HepG2 (cell line): ENCODE results near the gene LLGL1. TPM values are rescaled to one million over a fixed set of nuclear protein-coding genes. Genes with fewer than 3 reads are reported as not detected.

Experiments used
- ATAC-seq: fragments of 200-7000 bp; cut with Tn5 transposase; 3 replicates; pipeline ENCODE4 v1.9.1; 2020; ENCODE audit warnings: mild to moderate bottlenecking, moderate library complexity
- BruUV-seq: library from RNA; stranded (reverse); fragments of 400-500 nt; replicated peaks from 2 replicates; lab custom pipeline; 2021; lab: Mats Ljungman, UMichigan
- CTCF ChIA-PET: fragments of 300-600 bp; formaldehyde crosslinking; extraction: SDS; loops from one replicate; lab custom pipeline; 2021; ENCODE audit warnings: low total read pairs, inconsistent platforms, low intra/inter-chr PET ratio; lab: Yijun Ruan, JAX
- POLR2A ChIA-PET: fragments of 350-600 bp; sonication (Branson Sonifier 250); formaldehyde crosslinking; loops from one replicate; lab custom pipeline; 2020; ENCODE audit warnings: antibody characterized with exemption, inconsistent platforms; lab: Yijun Ruan, JAX
- DNase-seq: peaks from one replicate; pipeline ENCODE4 v3.0.0-alpha.2; 2015; ENCODE audit warnings: low spot score
- FAIRE-seq: peaks from 3 replicates; lab custom pipeline; 2011; peaks lifted over from hg19 to GRCh38; lab: Jason Lieb, UNC
- H2AFZ ChIP-seq: one replicate; pipeline ENCODE4 v1.6.1; 2011; ENCODE audit warnings: low read length, inconsistent platforms
- H3K27ac ChIP-seq: fragments of 300-600 bp; 3 replicates; pipeline ENCODE4 v1.8.0; 2011; ENCODE audit warnings: mixed run types, mild to moderate bottlenecking, mixed read lengths, low read length, inconsistent platforms; ENCODE audit not compliant: insufficient read depth; ENCODE audit errors: extremely low read length
- H3K27me3 ChIP-seq, 2 experiments: fragments of 200-600 bp in 1 of 2; 2 replicates in 1 of 2; 3 replicates in 1 of 2; pipeline versions ENCODE4 v1.6.0 to v1.8.0; 2011; ENCODE audit warnings: low read length in 2 of 2, mild to moderate bottlenecking in 2 of 2, moderate library complexity in 2 of 2, inconsistent platforms in 1 of 2; ENCODE audit not compliant: insufficient read depth in 2 of 2, control insufficient read depth in 1 of 2
- H3K36me3 ChIP-seq, 2 experiments: fragments of 200-600 bp in 1 of 2; replicated peaks in 1 of 2; 2 replicates in 1 of 2; 3 replicates in 1 of 2; pipeline versions ENCODE4 v1.5.1 to v1.8.0; 2011; ENCODE audit warnings: low read length in 2 of 2, inconsistent platforms in 1 of 2; ENCODE audit not compliant: insufficient read depth in 2 of 2, control insufficient read depth in 1 of 2
- H3K4me1 ChIP-seq: 2 replicates; pipeline ENCODE4 v1.5.1; 2012; ENCODE audit warnings: low read length, inconsistent platforms; ENCODE audit not compliant: insufficient read depth
- H3K4me2 ChIP-seq: 2 replicates; pipeline ENCODE4 v1.6.0; 2011; ENCODE audit warnings: low read depth, low read length, inconsistent platforms
- H3K4me3 ChIP-seq, 3 experiments: fragments of 200-600 bp in 1 of 3; sonication (generic), shearing (Covaris generic) in 1 of 3; replicated peaks in 1 of 3; 2 replicates each; pipeline ENCODE4 v1.5.1; 2011 to 2016; ENCODE audit warnings: low read length in 3 of 3, inconsistent platforms in 2 of 3, low read depth in 2 of 3, mild to moderate bottlenecking in 2 of 3, control low read depth in 1 of 3, mixed read lengths in 1 of 3; ENCODE audit not compliant: insufficient read depth in 1 of 3
- H3K79me2 ChIP-seq: one replicate; pipeline ENCODE4 v1.6.1; 2011; ENCODE audit warnings: low read length, inconsistent platforms; ENCODE audit not compliant: insufficient read depth
- H3K9ac ChIP-seq: 2 replicates; pipeline ENCODE4 v1.6.0; 2011; ENCODE audit warnings: mild to moderate bottlenecking, low read depth, low read length, inconsistent platforms; ENCODE audit not compliant: insufficient read depth
- H3K9me3 ChIP-seq: 2 replicates; pipeline ENCODE4 v1.5.1; 2012; ENCODE audit warnings: mild to moderate bottlenecking, low read length
- H4K20me1 ChIP-seq: 2 replicates; pipeline ENCODE4 v1.6.0; 2011; ENCODE audit warnings: inconsistent platforms, mild to moderate bottlenecking, low read length, moderate library complexity; ENCODE audit not compliant: insufficient read depth
- ETV5 ChIP-seq: IDR thresholded peaks from 2 replicates; pipeline ENCODE4 v1.6.1; 2018; ENCODE audit warnings: missing biosample characterization, missing genetic modification reagents, inconsistent platforms, borderline replicate concordance
- FOXC1 ChIP-seq: sonication (generic); formaldehyde crosslinking; IDR thresholded peaks from 2 replicates; pipeline ENCODE4 v1.8.0; 2022; ENCODE audit warnings: mild to moderate bottlenecking, missing genetic modification reagents, borderline replicate concordance
- KLF6 ChIP-seq: IDR thresholded peaks from 2 replicates; pipeline ENCODE4 v1.8.0; 2016; ENCODE audit warnings: missing biosample characterization, missing genetic modification reagents
- MTA1 ChIP-seq: sonication (generic); formaldehyde crosslinking; IDR thresholded peaks from 2 replicates; pipeline ENCODE4 v1.4.0; 2020; ENCODE audit warnings: missing genetic modification reagents, mild to moderate bottlenecking, borderline replicate concordance
- SALL1 ChIP-seq: sonication (generic); formaldehyde crosslinking; IDR thresholded peaks from 2 replicates; pipeline ENCODE4 v1.8.0; 2022; ENCODE audit warnings: mild to moderate bottlenecking, missing genetic modification reagents
- ZBTB38 ChIP-seq: sonication (generic); formaldehyde crosslinking; IDR thresholded peaks from 2 replicates; pipeline ENCODE4 v1.5.1; 2020; ENCODE audit warnings: mild to moderate bottlenecking, missing genetic modification reagents
- ZMYM3 ChIP-seq: sonication (generic); formaldehyde crosslinking; IDR thresholded peaks from 2 replicates; pipeline ENCODE4 v1.5.1; 2020; ENCODE audit warnings: mild to moderate bottlenecking, missing genetic modification reagents
- ZMYM4 ChIP-seq: sonication (generic); formaldehyde crosslinking; IDR thresholded peaks from 2 replicates; pipeline ENCODE4 v1.8.1; 2023; ENCODE audit warnings: mild to moderate bottlenecking, missing genetic modification reagents
- ZNF335 ChIP-seq: sonication (generic); formaldehyde crosslinking; IDR thresholded peaks from 2 replicates; pipeline ENCODE4 v1.4.0; 2020; ENCODE audit warnings: missing genetic modification reagents
- WGBS: methylation state at CpG from one replicate; pipeline ENCODE4 v1.1.6; 2017; ENCODE audit warnings: low lambda C conversion rate; 5-methylcytosine and 5-hydroxymethylcytosine counted together
- in situ Hi-C: cut with HindIII; loops from 2 replicates; pipeline ENCODE4 v1.10.0; 2017; ENCODE audit warnings: low pct_unique_long_range_greater_than_20kb; ENCODE audit not compliant: extremely low pct_ligation_motif_present
- intact Hi-C: fragments of 100-400 bp; cut with micrococcal nuclease; formaldehyde crosslinking; loops from one replicate; pipeline ENCODE4 v1.10.0; 2022; ENCODE audit not compliant: unreplicated experiment
- polyA plus RNA-seq, 8 experiments: library from polyadenylated mRNA; depleted of rRNA in 3 of 8; stranded (reverse) in 7 of 8; unstranded in 1 of 8; fragments of >200 nt; fragmentation: Illumina TruSeq in 4 of 8; extraction: Trizol in 4 of 8; gene quantifications; 2 replicates each; pipeline versions ENCODE4 v1.2.1 to v1.2.3, GENCODE V29; 2011 to 2016; ENCODE audit warnings: low read depth in 4 of 8, missing spikeins in 1 of 8, mixed read lengths in 1 of 8; ENCODE audit not compliant: insufficient read depth in 1 of 8
- total RNA-seq, 5 experiments: library from RNA; depleted of rRNA; stranded (reverse); fragments of >200 nt; fragmentation: Illumina TruSeq; extraction: Trizol; gene quantifications; 2 replicates each; pipeline ENCODE4 v1.2.3, GENCODE V29; 2016; ENCODE audit warnings: low read depth in 1 of 5
- TF ChIP-seq, protein P1 (sequence below): sonication (generic); formaldehyde crosslinking; IDR thresholded peaks from 2 replicates; pipeline ENCODE4 v1.5.0; 2020; ENCODE audit warnings: missing genetic modification reagents
- TF ChIP-seq, protein P2 (sequence below): sonication (generic); formaldehyde crosslinking; IDR thresholded peaks from 2 replicates; pipeline ENCODE4 v1.4.0; 2020; ENCODE audit warnings: missing genetic modification reagents, borderline replicate concordance
- TF ChIP-seq, protein P3 (sequence below): sonication (generic); formaldehyde crosslinking; IDR thresholded peaks from 2 replicates; pipeline ENCODE4 v1.4.0; 2020; ENCODE audit warnings: mild to moderate bottlenecking, missing genetic modification reagents
- TF ChIP-seq, protein P4 (sequence below): sonication (generic); formaldehyde crosslinking; IDR thresholded peaks from 2 replicates; pipeline ENCODE4 v1.5.1; 2020; ENCODE audit warnings: mild to moderate bottlenecking, missing genetic modification reagents, moderate library complexity

Gene LLGL1
- total and polyA plus RNA-seq, 2 of the 13 experiments (the other 11 are each of a cell fraction or from before 2014, with no cell fraction given) = 15.0 to 15.3 TPM

DNA sequence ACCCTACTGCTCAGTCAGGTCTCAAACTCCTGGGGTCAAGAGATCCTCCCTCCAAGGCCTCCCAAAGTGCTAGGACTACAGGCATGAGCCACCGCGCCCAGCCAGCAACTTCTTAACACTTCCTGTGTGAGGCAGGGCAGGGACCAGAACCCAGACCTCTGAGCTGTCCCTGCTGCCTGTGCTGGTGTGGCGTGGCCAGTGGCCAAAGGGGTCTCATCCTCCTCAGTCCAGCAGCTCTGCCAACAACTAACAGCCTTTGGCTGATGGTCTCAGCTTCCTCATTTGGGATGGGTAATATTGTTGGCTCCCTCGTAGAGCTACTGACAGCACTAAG is 1.4 kb upstream of the LLGL1 start:
- Histone ChIP-seq H3K4me2 (peak overlapping the region; percentile 100), H3K4me3 (peak overlapping the region; percentile 70 to 93 (median 86)), H4K20me1 (peaks cover 4% of the 10 kb centered on the region; the same call in 1 of the 2 replicates), H3K4me1 (peaks cover 47% of the 10 kb centered on the region), H3K36me3 (no peaks in the 10 kb centered on the region)
- BruUV-seq = TSS peak; percentile 91
- intact Hi-C loops = no loop called here
- ATAC-seq = peak; percentile 23
- TF ChIP-seq, protein P1, sequence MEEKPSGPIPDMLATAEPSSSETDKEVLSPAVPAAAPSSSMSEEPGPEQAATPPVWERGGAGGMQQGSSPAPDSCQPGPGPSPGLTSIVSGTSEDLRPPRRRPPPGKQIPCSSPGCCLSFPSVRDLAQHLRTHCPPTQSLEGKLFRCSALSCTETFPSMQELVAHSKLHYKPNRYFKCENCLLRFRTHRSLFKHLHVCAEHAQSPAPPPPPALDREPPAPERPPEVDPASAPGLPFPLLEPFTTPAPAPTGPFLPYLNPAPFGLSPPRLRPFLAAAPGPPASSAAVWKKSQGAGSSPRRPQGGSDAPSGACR (CRISPR knock-in tag) = 0 out of 2 replicates have a peak, but pooled peaks have one; percentile 37
- peak; percentile 17; the same call in 1 of the 2 replicates for TF ChIP-seq SALL1 (CRISPR knock-in tag)
- TF ChIP-seq, protein P2, sequence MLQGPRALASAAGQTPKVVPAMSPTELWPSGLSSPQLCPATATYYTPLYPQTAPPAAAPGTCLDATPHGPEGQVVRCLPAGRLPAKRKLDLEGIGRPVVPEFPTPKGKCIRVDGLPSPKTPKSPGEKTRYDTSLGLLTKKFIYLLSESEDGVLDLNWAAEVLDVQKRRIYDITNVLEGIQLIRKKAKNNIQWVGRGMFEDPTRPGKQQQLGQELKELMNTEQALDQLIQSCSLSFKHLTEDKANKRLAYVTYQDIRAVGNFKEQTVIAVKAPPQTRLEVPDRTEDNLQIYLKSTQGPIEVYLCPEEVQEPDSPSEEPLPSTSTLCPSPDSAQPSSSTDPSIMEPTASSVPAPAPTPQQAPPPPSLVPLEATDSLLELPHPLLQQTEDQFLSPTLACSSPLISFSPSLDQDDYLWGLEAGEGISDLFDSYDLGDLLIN = no peak
- TF ChIP-seq, protein P3, sequence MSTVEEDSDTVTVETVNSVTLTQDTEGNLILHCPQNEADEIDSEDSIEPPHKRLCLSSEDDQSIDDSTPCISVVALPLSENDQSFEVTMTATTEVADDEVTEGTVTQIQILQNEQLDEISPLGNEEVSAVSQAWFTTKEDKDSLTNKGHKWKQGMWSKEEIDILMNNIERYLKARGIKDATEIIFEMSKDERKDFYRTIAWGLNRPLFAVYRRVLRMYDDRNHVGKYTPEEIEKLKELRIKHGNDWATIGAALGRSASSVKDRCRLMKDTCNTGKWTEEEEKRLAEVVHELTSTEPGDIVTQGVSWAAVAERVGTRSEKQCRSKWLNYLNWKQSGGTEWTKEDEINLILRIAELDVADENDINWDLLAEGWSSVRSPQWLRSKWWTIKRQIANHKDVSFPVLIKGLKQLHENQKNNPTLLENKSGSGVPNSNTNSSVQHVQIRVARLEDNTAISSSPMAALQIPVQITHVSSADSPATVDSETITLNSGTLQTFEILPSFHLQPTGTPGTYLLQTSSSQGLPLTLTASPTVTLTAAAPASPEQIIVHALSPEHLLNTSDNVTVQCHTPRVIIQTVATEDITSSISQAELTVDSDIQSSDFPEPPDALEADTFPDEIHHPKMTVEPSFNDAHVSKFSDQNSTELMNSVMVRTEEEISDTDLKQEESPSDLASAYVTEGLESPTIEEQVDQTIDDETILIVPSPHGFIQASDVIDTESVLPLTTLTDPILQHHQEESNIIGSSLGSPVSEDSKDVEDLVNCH = no peak
- no peak for TF ChIP-seq KLF6 (CRISPR knock-in tag)
- 0 out of 2 replicates have a peak, but pooled peaks have one; percentile 25 for TF ChIP-seq ZMYM3 (CRISPR knock-in tag)
- TF ChIP-seq ZBTB38 (CRISPR knock-in tag) = 0 out of 2 replicates have a peak, but pooled peaks have one; percentile 35
- 0 out of 2 replicates have a peak, but pooled peaks have one; percentile 37 for TF ChIP-seq ETV5 (CRISPR knock-in tag)
- 0 out of 2 replicates have a peak, but pooled peaks have one; percentile 15 for TF ChIP-seq ZMYM4 (CRISPR knock-in tag)
- TF ChIP-seq MTA1 (CRISPR knock-in tag) = peak; percentile 4; the same call in 1 of the 2 replicates
- TF ChIP-seq ZNF335 (CRISPR knock-in tag) = 0 out of 2 replicates have a peak, but pooled peaks have one; percentile 55
- TF ChIP-seq FOXC1 = 0 out of 2 replicates have a peak, but pooled peaks have one; percentile 26
- TF ChIP-seq, protein P4, sequence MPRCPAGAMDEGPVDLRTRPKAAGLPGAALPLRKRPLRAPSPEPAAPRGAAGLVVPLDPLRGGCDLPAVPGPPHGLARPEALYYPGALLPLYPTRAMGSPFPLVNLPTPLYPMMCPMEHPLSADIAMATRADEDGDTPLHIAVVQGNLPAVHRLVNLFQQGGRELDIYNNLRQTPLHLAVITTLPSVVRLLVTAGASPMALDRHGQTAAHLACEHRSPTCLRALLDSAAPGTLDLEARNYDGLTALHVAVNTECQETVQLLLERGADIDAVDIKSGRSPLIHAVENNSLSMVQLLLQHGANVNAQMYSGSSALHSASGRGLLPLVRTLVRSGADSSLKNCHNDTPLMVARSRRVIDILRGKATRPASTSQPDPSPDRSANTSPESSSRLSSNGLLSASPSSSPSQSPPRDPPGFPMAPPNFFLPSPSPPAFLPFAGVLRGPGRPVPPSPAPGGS (CRISPR knock-in tag) = 0 out of 2 replicates have a peak, but pooled peaks have one; percentile 7
- TF ChIP-seq, all 625 proteins: peak for 10
- FAIRE-seq = no peak
- no peak for DNase-seq
- H3K9ac ChIP-seq = peak overlapping the region; percentile 59
- in situ Hi-C loops = loop anchor here (5.0 kb wide), 1 partner anchor 33 kb away; the partner anchor contains the start of gene FLII
- ChIA-PET POLR2A (interaction anchor here (0.6 to 3.2 kb wide), 9 partner anchors 8 to 139 kb away, joined by 3 to 29 read pairs (median 5); partner anchors contain the start of genes ALKBH5, MIEF2, SHMT1 and SMCR8), CTCF (no interaction called here)
- H2AFZ ChIP-seq = peak overlapping the region; percentile 48
- peaks cover 14% of the 10 kb centered on the region for H3K79me2 ChIP-seq
- H3K27me3 ChIP-seq = peaks cover 0 to 3% of the 10 kb centered on the region in 2 experiments; a peak in 1 of 5 replicates
- H3K9me3 ChIP-seq = no peaks in the 10 kb centered on the region
- 63% methylated on average over 2 of the region's 4 CpGs for WGBS
- H3K27ac ChIP-seq = peak overlapping the region; percentile 60
